Stimulated activated CD8-positive, alpha-beta memory T cell treated with anti-CD3 and anti-CD28 coated beads, Interleukin-7, amount 100 ng/mL, for 24 hours (primary cell): ENCODE data around the gene CALD1.

Source experiments
- DNase-seq: peaks from one replicate; pipeline ENCODE4 v3.0.0-alpha.2; 2020; ENCODE audit warnings: low read depth

CALD1 gene, protein sequence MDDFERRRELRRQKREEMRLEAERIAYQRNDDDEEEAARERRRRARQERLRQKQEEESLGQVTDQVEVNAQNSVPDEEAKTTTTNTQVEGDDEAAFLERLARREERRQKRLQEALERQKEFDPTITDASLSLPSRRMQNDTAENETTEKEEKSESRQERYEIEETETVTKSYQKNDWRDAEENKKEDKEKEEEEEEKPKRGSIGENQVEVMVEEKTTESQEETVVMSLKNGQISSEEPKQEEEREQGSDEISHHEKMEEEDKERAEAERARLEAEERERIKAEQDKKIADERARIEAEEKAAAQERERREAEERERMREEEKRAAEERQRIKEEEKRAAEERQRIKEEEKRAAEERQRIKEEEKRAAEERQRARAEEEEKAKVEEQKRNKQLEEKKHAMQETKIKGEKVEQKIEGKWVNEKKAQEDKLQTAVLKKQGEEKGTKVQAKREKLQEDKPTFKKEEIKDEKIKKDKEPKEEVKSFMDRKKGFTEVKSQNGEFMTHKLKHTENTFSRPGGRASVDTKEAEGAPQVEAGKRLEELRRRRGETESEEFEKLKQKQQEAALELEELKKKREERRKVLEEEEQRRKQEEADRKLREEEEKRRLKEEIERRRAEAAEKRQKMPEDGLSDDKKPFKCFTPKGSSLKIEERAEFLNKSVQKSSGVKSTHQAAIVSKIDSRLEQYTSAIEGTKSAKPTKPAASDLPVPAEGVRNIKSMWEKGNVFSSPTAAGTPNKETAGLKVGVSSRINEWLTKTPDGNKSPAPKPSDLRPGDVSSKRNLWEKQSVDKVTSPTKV

DNA sequence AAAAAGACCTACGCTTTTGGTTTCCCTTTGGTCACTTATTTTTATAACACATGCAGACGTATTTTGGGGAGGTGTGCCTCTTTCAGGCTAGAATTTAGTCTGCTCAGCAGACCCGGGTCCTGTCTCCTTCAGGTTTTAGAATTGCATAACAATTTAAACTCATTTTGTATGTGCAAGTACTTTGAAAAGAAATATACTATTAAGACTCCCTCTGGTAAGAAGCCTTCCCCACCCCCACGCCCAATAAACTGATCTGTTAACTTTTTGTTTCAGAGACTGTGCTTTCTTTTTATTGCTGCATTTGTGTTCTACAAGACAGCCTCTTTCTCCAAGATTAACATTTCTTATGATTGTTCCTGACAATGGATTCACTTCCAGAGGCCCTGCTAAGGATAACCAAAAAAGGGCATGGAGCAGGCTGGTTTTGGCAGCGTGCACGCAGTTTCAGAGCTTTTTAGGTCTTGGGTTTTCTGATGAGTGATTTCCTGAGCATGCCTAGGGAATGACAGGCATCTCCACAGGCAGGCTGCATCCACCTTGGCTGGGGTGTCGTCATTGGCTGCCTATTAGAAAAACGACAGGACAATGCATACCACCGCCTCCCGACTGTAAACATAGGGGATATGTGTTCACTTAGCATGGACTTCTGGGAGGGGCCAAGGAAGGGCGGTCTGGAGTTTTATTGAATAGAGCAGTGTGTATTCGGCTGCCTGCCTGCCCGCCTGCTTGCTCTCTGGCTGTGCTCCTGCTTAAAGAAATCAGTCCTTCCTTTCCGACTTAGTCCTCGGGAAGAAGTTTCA, at the start of gene CALD1:
CALD1 (plus strand) TSS at position 694 of the 800 bp plus-strand sequence. CDS start 88,100 bp downstream, outside the sequence.
- no peak for DNase-seq

DNA sequence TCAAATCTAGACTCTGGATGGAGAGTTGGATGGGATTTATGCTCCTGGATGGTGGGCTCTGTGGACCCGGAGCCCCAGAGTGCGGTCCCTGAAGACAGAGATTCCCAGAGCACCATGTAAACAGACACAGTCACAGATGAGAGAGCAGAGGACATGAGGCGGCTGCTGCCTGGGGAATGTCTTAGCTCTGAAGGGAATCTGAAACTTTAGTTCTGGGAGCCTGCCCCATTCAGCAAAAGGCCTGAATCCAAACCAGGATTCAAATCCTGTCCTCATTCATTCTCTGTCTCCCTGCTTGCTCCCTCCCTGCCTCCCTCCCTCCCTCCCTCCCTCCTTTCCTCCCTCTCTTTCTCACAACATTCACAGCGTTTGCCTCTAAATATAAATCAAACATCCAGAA, 49.5 kb upstream of the CALD1 start:
- DNase-seq, result no peak

DNA sequence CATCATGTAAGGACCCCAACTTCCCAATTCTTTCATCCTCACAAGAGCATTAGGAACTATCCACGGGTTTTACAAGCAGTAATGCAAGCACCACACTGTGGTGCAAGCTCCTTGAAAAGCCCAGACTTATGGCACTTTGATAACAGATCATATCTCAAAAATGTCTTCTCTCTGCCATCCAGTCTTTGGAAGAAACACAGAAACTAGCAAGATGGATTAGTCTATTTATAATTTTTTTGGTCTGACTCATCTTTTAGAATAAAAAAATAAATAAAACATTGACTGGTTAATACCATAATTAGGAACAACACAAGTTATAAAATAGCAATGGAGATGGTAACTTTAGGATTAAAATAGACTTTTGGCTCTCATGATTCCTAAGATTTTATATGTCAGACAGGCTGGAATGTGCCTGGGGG, 49.0 kb upstream of the CALD1 start:
- no peak for DNase-seq

DNA sequence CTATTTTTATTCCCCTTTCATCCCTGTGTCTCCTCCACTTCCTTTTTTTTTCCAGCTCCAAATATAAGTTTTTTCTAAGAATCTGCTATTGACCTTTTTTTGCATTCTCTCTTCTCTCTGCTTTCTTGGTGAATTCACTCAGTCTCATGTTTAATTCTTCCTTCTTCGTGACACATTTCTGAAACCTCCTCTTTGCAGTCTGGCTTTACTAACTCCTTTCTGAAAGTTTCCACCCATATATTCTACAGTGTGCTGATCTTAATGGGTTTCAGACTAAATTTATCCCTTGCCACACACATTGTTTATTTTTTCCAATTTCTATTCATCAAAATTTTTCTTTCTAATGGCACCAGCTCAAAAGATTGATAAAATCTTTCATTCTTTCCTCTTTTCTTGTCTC, 47.8 kb upstream of the CALD1 start:
- DNase-seq, result no peak

DNA sequence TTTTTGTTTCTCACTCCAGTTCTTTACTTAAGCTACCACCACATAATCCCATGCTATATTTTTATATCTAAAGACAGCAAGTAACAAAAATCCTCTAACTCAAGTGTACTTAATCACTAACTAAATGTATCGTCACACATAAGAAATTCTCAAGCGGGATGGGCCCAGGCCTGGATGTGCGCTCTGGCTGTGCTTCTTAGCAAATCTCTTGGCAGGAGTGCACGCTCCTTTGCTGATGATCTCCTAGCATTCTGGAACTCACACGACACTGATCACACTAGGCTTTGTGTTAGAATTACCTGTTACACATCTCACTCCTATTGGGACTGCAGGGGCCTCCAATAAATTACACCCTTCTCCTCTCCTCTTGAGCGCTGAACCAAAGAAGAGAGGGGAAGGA, 46.7 kb upstream of the CALD1 start:
- no peak for DNase-seq

DNA sequence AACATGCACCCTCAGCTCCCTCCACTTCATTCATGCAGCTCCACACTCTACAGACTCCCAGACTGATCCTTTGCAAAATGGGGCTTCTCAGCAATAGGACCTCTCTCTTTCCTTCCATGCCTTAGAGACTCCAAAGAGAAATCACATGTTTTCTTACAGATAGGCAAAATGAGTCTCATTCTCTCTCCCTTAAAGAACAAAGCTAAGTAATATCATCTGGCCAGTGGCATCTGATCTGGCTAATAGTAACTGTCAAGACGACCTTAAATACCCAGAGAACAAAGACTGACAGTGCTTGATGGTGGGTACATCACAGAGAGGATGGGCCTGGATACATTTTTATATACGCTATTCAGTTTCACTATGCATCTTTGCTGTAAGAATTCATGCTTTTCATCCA, 43.1 kb upstream of the CALD1 start:
- no peak for DNase-seq

DNA sequence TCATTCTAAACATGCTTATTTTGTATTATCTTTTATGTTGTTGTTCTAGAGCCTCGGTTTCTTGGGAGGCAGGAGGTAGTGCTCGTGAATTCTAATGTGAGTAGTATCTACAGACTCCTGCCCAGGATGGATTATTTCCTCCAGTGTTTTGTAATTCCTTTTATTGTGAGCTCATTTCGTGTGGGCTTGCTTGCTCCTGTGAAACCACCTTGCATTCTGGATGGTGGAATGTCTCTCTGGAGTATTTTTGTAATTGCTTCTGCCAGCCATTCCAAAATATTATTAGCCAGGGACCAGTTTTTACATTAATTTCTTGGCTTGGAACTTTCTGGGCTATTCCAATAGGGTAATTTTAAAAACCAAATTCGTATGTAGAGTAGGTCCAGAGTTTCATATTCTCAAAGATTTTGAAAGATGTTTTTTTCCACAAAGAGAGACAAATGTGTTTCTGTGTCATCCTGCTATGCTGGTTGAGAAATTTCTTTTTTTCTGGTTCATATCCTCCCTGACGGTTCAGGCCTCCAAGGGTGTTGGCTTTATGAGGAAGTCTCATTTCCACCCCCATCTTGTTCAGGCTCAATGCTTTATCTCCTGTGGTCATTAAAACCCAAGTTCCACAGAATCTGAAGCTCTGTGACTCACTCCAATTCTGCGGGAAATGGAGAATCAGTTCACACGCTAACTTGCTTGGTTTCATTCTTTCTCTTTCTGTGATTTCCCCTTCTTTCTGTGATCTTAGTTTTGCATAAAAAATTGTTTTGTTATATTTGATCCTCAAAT, 41.7 kb upstream of the CALD1 start:
- no peak for DNase-seq

DNA sequence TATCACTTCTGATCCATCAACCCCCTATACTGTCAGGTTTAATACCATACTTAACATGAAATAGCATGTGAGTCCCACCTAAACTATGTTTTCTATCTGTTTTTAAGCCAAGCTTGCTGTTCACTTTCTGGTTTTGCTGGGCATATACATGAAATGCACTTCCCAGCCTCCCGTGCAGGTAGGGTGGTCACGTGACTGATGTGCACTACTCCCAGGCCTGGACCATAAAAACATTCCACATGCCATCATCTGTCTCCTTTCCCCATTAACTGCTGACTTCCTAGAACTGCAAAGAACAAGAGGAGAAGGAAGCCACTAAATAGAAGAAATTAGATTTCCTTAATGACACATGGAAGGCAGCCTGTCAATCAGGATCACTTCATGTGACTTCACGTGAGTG, 40.1 kb upstream of the CALD1 start:
- no peak for DNase-seq

DNA sequence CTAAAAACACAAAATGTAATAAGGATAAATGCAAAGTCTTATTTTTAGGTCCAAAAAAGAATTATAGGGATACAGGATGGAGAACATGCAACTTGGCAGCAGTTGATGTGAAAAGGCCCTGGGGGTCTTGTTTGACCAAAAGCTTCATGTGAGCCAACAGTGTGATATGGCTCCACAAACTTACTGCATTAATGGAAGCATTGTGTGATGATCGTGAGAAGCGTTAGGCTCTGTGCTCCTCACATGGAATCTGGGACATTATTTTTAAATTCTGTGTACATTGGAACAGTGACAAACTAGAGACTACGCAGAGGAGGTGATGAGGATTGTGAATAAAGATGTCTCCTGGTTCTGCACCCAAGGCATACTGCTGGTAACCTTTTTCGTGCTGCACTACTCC, 39.1 kb upstream of the CALD1 start:
- DNase-seq, result no peak

DNA sequence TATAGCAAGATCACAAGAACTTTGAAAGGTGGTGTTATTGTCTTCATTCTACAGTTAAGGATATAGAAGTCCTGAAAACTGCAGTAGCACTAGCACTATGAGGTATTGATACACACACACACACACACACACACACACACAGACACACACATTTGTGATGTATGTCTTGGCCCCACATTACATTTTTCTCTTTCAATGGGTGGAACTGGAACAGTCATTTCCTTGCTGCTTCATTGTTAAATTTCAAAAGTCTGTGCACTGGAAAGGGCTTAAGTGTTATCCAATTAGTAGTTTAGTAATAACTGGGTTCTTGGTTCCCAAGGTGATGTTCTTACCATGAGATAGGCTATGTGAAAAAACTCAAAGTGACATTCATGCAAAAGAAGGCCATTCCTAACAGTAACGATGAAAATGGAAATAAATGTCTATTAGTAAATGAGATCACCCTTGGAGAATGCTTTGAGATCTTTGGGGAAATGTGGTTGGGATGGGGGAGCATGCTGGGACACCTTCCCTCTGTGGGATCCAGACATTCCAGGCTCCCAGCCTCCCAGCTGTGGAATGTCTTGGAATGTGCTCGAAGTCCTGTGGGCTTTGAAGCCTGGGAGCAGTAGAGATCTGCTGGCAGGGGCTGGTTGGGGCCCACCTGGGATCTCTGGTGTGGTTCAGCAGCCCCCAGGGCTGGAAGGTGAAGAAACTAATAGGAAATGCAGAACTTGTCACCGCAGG, 37.4 kb upstream of the CALD1 start:
- no peak for DNase-seq

DNA sequence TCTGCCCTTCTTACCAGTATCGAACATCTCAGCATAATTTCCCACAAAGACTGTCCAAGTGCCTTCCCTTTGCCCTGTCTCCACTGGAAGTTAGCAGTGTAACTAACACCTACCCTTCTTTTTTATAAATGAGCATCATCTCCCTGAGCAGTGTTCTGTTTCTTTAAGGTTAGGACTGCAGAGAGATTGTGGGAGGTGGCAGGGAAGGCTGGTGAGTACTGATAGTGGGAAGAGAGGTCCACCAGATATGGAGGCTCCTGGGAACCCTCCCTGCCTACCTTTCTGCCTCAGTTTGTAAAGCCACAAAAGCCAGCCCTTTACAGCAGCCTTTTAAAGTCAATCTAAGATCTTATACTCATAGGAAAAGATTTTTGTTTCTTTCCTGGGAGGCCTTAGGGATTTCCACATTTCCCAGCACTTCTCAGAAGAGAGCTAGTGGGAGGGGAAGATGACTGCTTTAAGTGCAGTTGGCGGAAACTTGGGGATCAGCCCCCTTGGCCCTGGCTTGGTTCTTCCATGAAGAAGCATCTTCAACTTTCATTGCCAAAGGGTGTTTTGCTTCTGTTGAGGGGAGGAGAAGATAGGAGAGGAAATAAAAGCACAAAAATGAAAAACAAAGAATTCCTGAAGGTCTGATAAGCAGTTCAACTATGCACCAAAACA, 36.6 kb upstream of the CALD1 start:
- no peak for DNase-seq

DNA sequence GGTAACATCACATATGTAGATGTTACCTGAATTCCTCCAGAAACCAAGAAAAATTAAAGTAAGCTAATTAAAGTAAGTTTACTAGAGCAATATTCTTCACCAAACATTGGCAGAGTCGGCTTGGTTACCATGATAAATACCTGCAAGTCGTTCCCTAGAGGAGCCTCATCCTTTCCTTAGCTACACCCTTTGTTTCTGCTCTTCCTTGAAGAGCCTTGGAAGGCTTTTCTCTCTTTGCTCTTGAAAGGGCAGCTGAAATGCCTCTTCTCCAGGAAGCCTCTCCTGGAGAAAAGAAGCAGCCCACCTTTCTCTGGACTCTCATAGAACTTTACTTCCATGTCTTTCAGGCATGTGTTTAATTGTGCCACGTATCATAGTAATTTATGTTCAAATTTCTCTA, 34.9 kb upstream of the CALD1 start:
- no peak for DNase-seq

DNA sequence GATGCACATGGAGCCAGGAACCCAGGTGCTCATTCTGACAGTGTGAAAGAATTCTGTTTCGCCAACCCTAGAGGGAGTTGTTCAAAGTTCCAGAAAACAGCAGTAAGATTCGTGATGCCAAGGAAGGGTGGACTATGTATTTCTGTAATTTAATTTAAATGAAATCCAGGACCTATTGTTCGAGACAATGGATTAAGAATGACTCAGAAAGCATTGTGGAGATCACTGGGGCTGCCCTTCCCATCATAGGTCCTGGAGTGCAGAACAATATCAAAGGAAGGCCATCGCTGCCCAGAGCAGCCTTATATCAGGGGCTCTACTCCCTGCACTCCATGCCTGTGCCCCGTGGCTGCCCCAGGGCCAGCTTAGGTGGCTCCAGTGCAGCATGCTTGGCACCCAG, 32.1 kb upstream of the CALD1 start:
- no peak for DNase-seq

DNA sequence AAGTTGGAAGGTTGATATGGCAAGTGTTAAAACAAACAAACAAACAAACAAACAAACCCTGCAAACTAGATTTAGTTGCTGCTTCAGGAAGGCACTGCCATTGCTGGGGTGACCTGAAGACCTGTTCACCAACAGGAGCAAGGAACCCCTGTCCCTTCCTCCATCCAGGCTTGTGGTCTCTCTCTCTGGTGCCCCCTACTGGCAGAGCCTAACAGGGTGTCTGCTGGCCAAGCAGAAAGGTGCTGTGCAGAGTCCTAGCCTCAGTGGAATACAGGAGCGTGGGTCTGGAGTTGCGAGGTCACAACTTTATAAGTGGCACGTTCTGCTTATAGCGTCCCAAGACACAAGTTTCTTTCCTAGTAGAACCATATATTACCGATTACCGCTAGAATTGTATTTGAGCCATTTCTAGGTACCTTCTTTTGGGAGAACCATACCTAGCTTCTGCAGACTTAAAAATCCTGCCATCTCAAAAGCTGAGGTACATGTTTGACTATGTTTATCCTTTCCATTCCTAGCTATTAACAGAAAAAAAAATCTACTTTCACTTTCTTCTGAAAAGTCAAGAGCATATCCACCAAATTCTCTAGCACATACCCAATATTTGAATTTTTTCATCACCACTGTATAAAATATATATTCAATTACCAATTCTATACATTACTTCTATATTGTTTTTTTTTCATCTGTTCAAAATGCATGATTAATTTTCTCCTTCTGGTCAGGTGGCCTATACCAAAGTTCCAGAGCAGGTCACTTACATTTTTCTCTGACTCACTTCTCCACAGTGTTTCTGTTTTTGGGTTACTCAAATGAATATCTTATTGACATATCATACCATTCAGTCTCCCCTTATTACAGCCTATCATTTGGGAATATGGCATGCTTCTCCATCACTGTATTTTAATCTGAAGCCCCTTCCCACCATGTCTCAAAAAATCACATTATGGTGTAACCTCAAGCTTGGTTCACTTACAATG, 29.1 kb upstream of the CALD1 start:
- DNase-seq, result peak; percentile 38

DNA sequence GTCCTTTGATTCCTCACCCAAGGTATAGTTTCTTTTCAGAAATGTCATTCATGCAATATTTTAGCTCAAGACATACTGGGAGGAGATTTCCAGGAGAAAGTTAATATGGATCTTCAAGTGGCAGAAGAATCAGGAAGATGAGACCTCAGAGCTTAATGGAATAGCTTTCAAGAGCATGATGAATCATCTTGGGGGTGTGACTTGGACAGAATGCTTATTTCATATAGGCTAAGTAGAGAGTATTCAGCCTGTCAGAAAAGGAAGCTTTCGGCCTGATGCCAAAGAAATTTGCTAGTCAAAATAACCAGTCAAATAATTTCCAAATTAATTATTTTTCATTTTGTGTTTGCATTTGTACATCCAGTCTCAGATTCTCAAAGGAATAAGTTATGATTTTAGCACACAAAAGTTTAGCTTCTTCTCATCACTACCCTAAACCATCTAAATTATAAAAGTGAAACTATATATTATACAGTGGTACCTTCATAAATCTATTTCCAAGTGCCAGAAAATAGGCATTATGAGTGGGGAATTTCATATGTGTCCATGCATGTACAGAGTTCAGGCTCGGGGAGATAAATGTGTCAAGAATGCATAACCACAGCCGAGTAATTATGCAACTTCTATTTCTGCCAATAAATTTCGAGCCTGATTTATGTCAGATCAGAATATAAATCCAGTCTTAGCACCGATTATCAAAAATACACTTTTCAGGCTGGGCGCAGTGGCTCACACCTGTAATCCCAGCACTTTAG, 27.3 kb upstream of the CALD1 start:
- DNase-seq, result no peak

DNA sequence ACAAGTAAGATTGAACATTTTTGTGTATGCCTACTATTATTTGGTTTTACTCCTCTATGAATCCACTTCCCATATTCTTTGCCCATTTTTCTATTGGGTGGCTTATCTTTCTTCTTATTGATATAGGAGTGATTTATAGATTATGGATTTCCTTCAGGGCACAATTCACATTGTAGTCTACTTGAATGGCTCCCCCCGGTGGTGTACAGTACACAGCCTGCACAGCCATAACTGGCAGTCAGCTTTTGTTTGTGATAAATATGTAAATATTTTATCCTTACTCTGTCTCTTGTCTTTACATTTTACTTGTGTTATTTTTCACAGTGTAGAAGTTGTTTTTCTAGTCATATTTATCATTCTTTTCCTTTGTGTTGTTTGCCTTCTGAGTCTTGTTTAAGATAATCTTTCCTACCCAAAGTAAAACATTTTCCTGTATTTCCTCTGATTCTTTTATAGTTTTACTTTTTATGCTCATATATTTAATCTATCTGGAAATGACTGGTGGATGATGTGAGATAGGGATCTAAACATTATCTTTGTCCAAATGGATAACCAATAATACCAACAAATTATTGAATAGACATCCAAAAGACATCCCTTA, 23.9 kb upstream of the CALD1 start:
- peak; percentile 7 for DNase-seq

DNA sequence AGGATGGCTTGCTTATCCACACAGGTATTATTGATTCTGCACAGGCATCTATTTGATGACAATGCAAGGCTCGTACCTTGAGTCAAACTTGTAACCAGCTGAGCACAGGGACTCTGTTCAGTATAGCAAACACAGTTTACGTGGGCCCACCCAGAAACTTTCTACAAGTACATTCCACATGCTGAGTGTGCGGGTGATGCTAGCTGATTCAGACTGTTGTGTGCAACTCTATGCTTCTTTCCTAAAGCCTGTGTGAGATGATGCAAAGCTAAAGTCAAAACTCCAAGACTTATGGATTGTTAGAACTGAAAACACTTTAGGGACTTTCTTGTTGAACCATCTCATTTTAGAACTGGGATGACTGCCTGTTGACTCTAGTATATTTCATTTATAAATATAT, 21.5 kb upstream of the CALD1 start:
- no peak for DNase-seq

DNA sequence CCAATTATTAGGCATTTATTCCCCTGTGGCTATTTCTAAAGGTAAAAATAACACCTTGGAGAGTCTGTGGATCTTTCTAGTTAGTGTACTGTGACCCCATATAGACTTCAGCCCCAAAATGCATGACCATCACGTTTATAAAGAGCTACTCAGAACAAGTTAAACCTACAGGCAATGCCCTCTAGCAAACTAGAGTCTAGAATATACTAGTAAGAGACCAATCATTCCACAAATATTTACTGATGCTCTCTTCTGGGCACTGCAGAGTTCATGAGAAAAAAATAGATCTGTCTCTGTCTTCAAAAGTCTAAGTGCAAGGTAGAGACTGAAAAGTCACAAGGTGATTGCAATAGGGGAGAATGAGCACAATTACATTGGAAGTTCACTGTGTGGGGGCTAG, 20.5 kb upstream of the CALD1 start:
- no peak for DNase-seq
